ENCODE data around the gene VAV1. TPM values are rescaled to one million over a fixed set of nuclear protein-coding genes. Genes with fewer than 3 reads are reported as not detected.

VAV1 gene
- total and polyA plus RNA-seq, 2 experiments from 2014 or later, result 0.82 to 1.8 TPM

- TF ChIP-seq ETS1 (IDR thresholded peaks at IDR 0.05) (no peak), NANOG (IDR thresholded peaks at IDR 0.05; ENCODE audit: borderline replicate concordance) (no peak), CTCF (conservative IDR thresholded peaks at IDR 0.05; ENCODE audit: low read depth in 2 of 2) (no peak), EZH2phosphoT487 (IDR thresholded peaks at IDR 0.05; ENCODE audit: unreplicated experiment) (no peak)
These were observed 28.5 kb downstream of the VAV1 start (continued) for GRCh38 chr19:6800991-6801484.

- Histone ChIP-seq H3K9me2 (ENCODE audit: insufficient read depth) (no peaks in the 10 kb centered on the region), H3K27me3 (ENCODE audit: insufficient read depth) (no peaks in the 10 kb centered on the region), H3K79me2 (replicated peaks; ENCODE audit: insufficient read depth) (no peaks in the 10 kb centered on the region), H2AFZ (peak overlapping the region; percentile 97), H3K4me2 (peak overlapping the region; percentile 68), H3K27ac (ENCODE audit: low read depth) (peak overlapping the region; percentile 92), H3F3A (replicated peaks; ENCODE audit: low read depth) (no peaks in the 10 kb centered on the region; the same call in 1 of the 2 replicates), H4K20me1 (replicated peaks; ENCODE audit: insufficient read depth) (no peaks in the 10 kb centered on the region), H3K4me3 (peak overlapping the region; percentile 22; the same call in 1 of the 2 replicates), H3K4me1 (ENCODE audit: insufficient read depth) (peaks cover 25% of the 10 kb centered on the region), H3K36me3 (ENCODE audit: insufficient read depth) (no peaks in the 10 kb centered on the region)
- H3K9me3 Mint-ChIP-seq, result peaks cover 93% of the 10 kb centered on the region
- ATAC-seq, result peak; percentile 26; the same call in 1 of the 3 replicates
- H3K4me3 Mint-ChIP-seq, result no peak overlapping the region
- no peaks in the 10 kb centered on the region for H3K4me1 Mint-ChIP-seq
- H3K36me3 Mint-ChIP-seq (ENCODE audit: low read depth), result peaks cover 23% of the 10 kb centered on the region
- peak; percentile 77 for DNase-seq (ENCODE audit: low spot score)
- peaks cover 3% of the 10 kb centered on the region for H3K27me3 Mint-ChIP-seq (ENCODE audit: insufficient read depth, low read depth, poor library complexity)
- H3K27ac Mint-ChIP-seq, result no peak overlapping the region
- no peak for TF ChIP-seq REST (IDR thresholded peaks at IDR 0.05; ENCODE audit: unreplicated experiment)
- no peak for TF ChIP-seq ZNF462 (CRISPR knock-in tag; IDR thresholded peaks at IDR 0.05)
- no peak for TF ChIP-seq CTCF (conservative IDR thresholded peaks at IDR 0.05; ENCODE audit: low read depth in 2 of 2)
- peak; percentile 70 for TF ChIP-seq ETS1 (IDR thresholded peaks at IDR 0.05)
- no peak for TF ChIP-seq NANOG (IDR thresholded peaks at IDR 0.05; ENCODE audit: borderline replicate concordance)
These were observed 29.1 kb downstream of the VAV1 start for GRCh38 chr19:6801485-6802086.

Measured in GM23338 (cell line).